HTERT RPE-1 (cell line): ENCODE results near the gene PRKAR2A.
"Not testable (repeated sequence)": the region's sequence is repeated elsewhere in the genome, so short reads cannot be mapped to it uniquely, and the experiment has no call there.

Experiments
- in situ Hi-C: fragments of 300-500 bp; cut with MboI; formaldehyde crosslinking; loops from 4 replicates; pipeline ENCODE4 v1.14.3; 2020; ENCODE audit warnings: low sequenced_read_pairs

The PRKAR2A gene

GRCh38 chr3:48837163-48837562 is 10.5 kb downstream of the PRKAR2A start:
- in situ Hi-C loops: no loop called here

DNA sequence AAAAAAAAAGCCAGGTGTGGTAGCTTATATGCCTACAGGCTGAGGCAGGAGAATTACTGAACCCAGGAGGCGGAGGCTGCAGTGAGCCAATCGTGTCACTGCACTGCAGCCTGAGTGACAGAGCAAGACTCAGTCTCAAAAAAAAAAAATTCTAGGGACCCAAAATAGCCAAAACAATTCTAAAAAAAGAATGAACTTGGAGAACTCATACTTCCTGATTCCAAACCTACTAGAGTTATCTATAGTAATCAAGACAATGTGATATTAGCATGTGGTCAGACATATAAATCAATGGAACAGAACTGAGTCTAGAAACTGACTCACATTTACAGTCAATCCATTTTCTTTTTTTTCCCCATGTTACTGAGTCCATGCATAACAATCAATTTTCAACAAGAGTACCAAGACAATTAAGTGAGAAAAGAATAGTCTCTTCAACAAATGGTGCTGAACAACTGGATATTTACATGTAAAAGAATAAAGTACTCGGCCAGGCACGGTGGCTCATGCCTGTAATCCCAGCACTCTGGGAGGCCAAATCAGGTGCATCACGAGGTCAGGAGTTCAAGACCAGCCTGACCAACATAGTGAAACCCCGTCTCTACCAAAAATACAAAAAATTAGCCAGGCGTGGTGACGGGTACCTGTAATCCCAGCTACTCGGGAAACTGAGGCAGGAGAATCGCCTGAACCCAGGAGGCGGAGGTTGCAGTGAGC is 11.9 kb downstream of the PRKAR2A start:
- in situ Hi-C loops: no loop called here

- in situ Hi-C loops: no loop called here
These were observed 15.0 kb downstream of the PRKAR2A start for GRCh38 chr3:48832684-48833083.

DNA sequence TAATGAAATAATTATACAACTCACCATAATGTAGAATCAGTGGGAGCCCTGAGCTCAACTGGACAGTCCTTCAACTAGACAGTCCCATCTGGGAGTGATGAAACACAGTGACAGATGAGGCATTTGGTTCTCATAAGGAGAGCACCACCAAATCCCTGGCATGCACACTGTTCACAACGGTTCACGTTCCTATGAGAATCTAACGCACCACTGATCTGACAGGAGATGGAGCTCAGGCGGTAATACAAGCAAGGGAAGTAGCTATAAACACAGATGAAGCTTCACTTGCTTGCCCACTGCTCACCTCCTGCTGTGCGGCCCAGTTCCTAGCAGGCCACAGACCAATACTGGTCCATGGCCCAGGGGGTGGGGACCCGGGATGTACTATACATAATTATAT is 17.0 kb downstream of the PRKAR2A start:
- in situ Hi-C loops: no loop called here

GRCh38 chr3:48829525-48829924 is 18.1 kb downstream of the PRKAR2A start:
- in situ Hi-C loops: not testable (repeated sequence)

DNA sequence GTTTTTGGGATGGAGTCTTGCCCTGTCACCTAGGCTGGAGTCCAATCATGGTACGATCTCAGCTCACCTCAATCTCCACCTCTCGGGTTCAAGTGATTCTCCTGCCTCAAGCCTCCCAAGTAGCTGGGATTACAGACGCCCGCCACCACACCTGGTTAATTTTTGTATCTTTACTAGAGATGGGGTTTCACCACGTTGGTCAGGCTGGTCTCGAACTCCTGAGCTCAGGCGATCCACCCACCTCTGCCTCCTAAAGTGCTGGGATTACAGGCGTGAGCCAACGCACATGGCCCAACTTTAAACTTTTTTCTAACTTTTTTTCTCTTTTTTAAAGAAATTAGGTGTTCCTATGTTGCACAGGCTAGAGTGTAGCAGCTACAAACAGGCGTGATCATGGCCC is 19.8 kb downstream of the PRKAR2A start:
- in situ Hi-C loops: not testable (repeated sequence)

- in situ Hi-C loops: no loop called here
These were observed 21.2 kb downstream of the PRKAR2A start for GRCh38 chr3:48826451-48826850.

DNA sequence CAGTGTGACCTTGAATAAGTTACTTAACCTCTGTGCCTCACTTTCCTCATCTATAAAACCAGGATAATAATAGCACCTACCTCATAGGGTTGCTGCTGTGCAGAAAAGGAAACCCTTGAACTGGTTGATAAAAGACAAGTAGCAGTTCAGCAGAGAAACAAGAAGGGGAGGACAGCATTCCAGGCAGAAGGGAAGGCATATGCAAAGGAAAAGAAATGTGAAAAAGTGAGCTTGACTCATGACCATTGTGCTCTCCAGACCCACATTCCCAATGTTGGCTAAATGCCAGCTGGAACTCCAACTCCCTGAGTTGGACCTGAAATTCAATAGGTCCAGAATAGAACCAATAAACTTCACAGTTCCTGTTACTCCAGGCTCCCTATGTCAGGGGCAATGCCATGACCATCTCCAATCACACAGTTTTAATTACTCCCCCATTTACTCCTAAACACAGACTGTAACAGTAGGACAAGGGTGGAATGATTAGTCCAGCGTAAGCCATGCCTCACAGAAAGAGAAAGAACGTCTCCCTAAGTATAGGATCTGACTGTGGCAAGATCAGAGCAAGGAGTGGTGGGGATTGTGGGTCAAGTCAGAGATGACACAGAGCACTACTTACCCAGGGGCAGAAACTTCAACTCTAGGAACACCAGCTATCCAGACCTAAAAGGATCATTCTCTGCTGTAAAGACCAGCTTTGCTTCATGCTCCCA is 26.9 kb downstream of the PRKAR2A start:
- in situ Hi-C loops: no loop called here

DNA sequence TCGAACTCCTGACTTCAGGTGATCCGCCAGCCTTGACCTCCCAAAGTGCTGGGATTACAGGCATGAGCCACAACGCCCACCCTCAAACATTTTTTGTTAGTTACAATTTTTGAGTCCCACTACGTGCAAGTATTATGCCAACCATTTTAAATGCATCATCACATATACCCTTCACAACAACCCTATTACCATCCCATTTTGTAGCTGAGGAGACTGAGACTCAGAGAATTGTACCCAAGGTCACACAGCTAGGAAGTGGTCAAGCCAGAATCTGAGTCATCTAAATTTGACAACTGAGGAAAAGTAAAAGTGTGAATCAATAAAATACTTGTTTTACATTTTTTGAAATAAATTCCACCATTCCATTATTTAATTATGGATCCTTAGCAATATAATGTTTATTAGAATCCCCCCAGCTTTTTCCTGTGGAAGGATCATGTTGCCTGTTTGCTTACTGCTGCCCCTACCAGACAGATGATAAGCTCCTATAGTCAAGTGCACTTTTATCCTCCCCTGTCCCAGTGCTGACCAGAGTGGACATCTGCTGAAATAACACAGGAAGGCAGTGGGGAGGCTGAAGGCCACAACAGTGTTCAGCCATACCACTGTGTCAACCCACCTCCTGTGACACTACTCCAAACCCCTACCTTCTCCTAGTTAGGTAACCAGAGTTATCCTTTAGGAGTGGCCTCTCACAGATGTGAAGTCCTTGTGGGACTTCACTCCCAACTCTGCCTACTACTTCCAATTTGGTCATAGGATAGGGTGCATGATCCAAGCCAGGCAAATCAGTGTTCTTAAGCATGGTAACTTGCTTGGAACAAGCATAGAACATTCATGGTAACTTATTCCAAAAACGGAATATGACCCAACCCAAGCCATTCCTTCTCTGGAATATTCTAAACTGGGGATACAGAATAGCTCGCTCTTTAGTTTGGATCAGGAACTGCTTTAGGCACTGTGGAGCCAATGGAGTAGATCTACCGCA is 28.1 kb downstream of the PRKAR2A start:
- in situ Hi-C loops: no loop called here

DNA sequence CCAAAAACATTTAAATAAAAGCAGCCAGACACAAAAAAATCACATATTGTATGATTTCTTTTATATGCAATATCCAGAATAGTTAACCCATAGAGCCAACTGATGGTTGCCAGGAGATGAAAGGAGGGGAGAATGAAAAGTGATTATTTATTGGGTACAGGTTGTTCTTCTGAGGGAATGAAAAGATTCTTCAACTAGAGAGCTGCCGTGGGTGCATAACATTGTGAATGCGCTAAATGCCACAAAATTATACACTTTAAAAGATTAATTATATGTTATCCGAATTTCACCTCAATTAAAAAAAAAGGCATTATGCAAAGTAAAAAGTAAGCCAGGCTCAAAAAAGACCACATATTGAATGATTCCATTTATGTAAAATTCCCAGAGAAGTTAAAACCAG is 36.1 kb downstream of the PRKAR2A start:
- in situ Hi-C loops: no loop called here

DNA sequence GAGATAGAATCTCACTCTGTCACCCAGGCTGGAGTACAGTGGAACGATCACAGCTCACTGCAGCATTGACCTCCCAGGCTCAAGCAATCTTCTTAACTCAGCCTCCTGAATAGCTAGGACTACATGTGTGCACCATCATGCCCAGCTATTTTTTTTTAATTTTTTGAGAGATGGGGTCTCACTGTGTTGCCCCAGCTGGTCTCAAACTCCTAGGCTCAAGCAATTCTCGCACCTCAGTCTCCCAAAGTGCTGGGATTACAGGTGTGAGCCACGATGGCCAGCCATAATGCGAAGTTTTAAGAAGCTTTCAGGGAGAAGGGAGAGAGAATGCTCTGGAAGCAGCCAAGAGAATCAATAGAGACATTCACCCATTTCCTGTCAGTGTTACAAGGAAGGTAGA is 42.7 kb downstream of the PRKAR2A start:
- in situ Hi-C loops: no loop called here

- in situ Hi-C loops: not testable (repeated sequence)
These were observed 46.8 kb downstream of the PRKAR2A start for GRCh38 chr3:48800831-48801230.

- in situ Hi-C loops: no loop called here
These were observed 48.7 kb downstream of the PRKAR2A start for GRCh38 chr3:48798998-48799397.

DNA sequence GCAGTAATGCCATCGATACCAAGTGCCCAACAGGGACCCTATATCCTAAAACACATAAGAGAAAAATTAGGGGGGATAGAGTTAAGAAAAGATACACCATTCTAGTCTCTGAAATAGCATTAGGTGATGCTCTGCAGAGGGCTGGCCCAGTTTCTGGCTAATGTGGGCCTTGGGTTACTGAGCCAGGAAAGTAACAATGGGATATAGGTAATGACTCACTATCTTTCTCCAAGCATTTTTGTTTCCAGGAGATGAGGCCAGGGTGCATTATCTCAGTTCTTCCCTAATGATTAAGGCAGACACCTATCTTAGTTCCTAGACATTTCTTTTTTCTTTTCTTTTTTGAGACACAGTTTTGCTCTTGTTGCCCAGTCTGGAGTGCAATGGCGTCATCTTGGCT is 50.0 kb downstream of the PRKAR2A start:
- in situ Hi-C loops: no loop called here

DNA sequence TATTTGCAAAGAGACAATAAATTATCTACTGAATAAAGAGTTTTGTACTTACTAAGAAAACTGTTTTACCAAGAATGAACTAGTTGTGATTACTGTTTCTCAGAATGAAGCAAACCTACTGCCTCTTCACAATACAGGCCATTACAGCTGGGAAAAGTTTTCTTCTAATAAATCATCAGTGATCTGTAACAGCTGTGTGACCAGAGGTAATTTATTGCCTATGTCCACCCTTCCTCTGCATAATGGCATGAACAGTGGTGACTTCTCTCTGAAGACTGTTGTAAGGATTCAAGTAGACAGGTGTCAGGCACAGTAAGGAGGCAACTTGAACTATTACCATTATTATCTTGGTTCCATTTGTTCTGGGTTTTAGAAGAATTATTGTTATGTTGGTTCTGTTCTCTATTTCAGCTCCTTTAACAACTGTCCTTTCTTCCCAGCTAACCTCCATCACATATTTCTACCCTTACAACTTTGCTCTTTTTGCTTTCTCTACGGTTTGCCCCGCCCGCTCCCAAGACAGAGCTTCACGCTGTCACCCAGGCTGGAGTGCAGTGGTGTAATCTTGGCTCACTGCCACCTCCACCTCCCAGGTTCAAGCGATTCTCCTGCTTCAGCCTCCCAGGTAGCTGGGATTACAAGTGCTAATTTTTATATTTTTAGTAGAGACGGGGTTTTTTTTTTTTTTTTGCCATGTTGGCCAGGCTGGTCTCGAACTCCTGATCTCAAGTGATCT is 51.5 kb downstream of the PRKAR2A start:
- in situ Hi-C loops: no loop called here

- in situ Hi-C loops: not testable (repeated sequence)
These were observed 54.2 kb downstream of the PRKAR2A start for GRCh38 chr3:48793484-48793883.

GRCh38 chr3:48789665-48790064 is 58.0 kb downstream of the PRKAR2A start:
- in situ Hi-C loops: no loop called here

GRCh38 chr3:48788544-48789162 is 59.0 kb downstream of the PRKAR2A start:
- in situ Hi-C loops: no loop called here

GRCh38 chr3:48784426-48785120 is 63.1 kb downstream of the PRKAR2A start:
- in situ Hi-C loops: no loop called here

DNA sequence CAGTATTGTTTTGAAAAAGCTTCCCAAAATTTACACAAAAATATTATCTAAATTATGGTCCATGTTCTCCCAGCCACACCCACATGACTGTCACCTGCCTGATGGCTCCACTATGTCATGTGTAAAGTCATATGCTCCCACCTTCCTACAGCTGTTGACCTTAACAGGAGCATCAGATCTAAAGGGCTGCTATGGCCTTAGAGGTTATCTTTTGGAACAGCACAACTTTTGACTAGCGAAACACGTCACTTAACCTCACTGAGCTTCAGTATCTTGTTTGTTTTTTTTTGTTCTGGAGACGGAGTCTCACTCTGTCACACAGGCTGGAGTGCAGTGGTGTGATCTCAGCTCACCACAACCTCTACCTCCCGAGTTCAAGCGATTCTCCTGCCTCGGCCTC is 64.4 kb downstream of the PRKAR2A start:
- in situ Hi-C loops: no loop called here
